Naive thymus-derived CD4-positive, alpha-beta T cell (primary cell): ENCODE measurements around the gene CDC14B. TPM values are rescaled to one million over a fixed set of nuclear protein-coding genes. Genes with fewer than 3 reads are reported as not detected.
A peak's percentile ranks its signal among the peaks of the same experiment; 100 is the strongest.

Experiments
- ATAC-seq: fragments of 150-1000 bp; cut with Tn5 transposase; 2 replicates; pipeline ENCODE4 v1.10.0; 2021; ENCODE audit warnings: mild to moderate bottlenecking, moderate library complexity
- CTCF ChIA-PET: fragments of 350-600 bp; sonication (Branson Sonifier 250); formaldehyde crosslinking; loops from one replicate; lab custom pipeline; 2021; ENCODE audit warnings: antibody characterized with exemption; lab: Charles Lee
- POLR2A ChIA-PET: fragments of 350-600 bp; sonication (Branson Sonifier 250); formaldehyde crosslinking; loops from one replicate; lab custom pipeline; 2021; ENCODE audit warnings: antibody characterized with exemption, inconsistent platforms; lab: Charles Lee
- DNase-seq, 9 donors: peaks; one replicate each; pipeline versions ENCODE4 v3.0.0 to v3.0.0-alpha.2; 2020 to 2022; ENCODE audit warnings: mixed read lengths in 1 of 9
- H3K27ac ChIP-seq: one replicate; pipeline ENCODE4 v1.7.0; 2013; ENCODE audit warnings: mild to moderate bottlenecking, low read depth, low read length, moderate library complexity
- H3K27me3 ChIP-seq, 2 donors: one replicate each; pipeline ENCODE4 v1.7.0; 2013; ENCODE audit warnings: low read length in 2 of 2, mild to moderate bottlenecking in 2 of 2, moderate library complexity in 2 of 2; ENCODE audit not compliant: control insufficient read depth in 2 of 2, insufficient read depth in 2 of 2
- H3K36me3 ChIP-seq, 3 experiments: 1 replicate in 2 of 3; 2 replicates in 1 of 3; pipeline ENCODE4 v1.7.0; 2013; ENCODE audit warnings: low read length in 3 of 3, mild to moderate bottlenecking in 3 of 3, moderate library complexity in 1 of 3; ENCODE audit not compliant: insufficient read depth in 3 of 3, control insufficient read depth in 2 of 3
- H3K4me1 ChIP-seq, 2 donors: one replicate each; pipeline ENCODE4 v1.7.0; 2013; ENCODE audit warnings: low read length in 2 of 2, mild to moderate bottlenecking in 2 of 2, moderate library complexity in 1 of 2; ENCODE audit not compliant: control insufficient read depth in 2 of 2, insufficient read depth in 2 of 2
- H3K4me3 ChIP-seq: 2 replicates; pipeline ENCODE4 v1.7.0; 2013; ENCODE audit warnings: mild to moderate bottlenecking, low read length
- H3K9me3 ChIP-seq, 3 experiments: 1 replicate in 2 of 3; 2 replicates in 1 of 3; pipeline ENCODE4 v1.7.0; 2013; ENCODE audit warnings: low read length in 3 of 3; ENCODE audit not compliant: control insufficient read depth in 2 of 3
- H3K27ac Mint-ChIP-seq, 9 donors: one replicate each; pipeline ENCODE4 v1.8.0; 2020 to 2022; ENCODE audit warnings: mixed read lengths in 9 of 9, mild to moderate bottlenecking in 8 of 9, moderate library complexity in 5 of 9, inconsistent platforms in 2 of 9
- H3K27me3 Mint-ChIP-seq, 5 donors: one replicate each; pipeline ENCODE4 v1.8.0; 2021 to 2022; ENCODE audit warnings: mixed read lengths in 5 of 5, mild to moderate bottlenecking in 1 of 5
- H3K36me3 Mint-ChIP-seq, 5 donors: one replicate each; pipeline ENCODE4 v1.8.0; 2020 to 2022; ENCODE audit warnings: mixed read lengths in 5 of 5, mild to moderate bottlenecking in 3 of 5, inconsistent platforms in 1 of 5
- H3K4me1 Mint-ChIP-seq, 7 donors: one replicate each; pipeline ENCODE4 v1.8.0; 2020 to 2022; ENCODE audit warnings: mixed read lengths in 7 of 7, mild to moderate bottlenecking in 3 of 7, inconsistent platforms in 1 of 7
- H3K4me3 Mint-ChIP-seq, 10 donors: one replicate each; pipeline ENCODE4 v1.8.0; 2020 to 2022; ENCODE audit warnings: mild to moderate bottlenecking in 10 of 10, mixed read lengths in 10 of 10, moderate library complexity in 6 of 10, inconsistent platforms in 2 of 10
- H3K9me3 Mint-ChIP-seq, 11 donors: one replicate each; pipeline ENCODE4 v1.8.0; 2020 to 2022; ENCODE audit warnings: mixed read lengths in 11 of 11, mild to moderate bottlenecking in 4 of 11, inconsistent platforms in 1 of 11, moderate library complexity in 1 of 11
- intact Hi-C, 2 donors: fragments of 100-400 bp; cut with micrococcal nuclease; formaldehyde crosslinking; loops; one replicate each; pipeline ENCODE4 v1.15.1; 2023
- polyA plus RNA-seq, 2 donors: library from polyadenylated mRNA; unstranded; fragments of 300-500 nt; fragmentation: Illumina TruSeq; gene quantifications; one replicate each; pipeline ENCODE4 v1.2.3, GENCODE V29; 2021
- total RNA-seq, 6 experiments: library from RNA in 5 of 6; stranded (reverse) in 5 of 6; gene quantifications; 1 replicate in 5 of 6; 2 replicates in 1 of 6; pipeline ENCODE4 v1.2.3 and lab custom pipeline; 2021 to 2026

Gene CDC14B
- total and polyA plus RNA-seq, 7 experiments from 2014 or later: 0.41 to 16.5 (median 9.4) TPM

GRCh38 chr9:96494215-96494800 is 125.3 kb downstream of the CDC14B start:
- H3K36me3 Mint-ChIP-seq: peaks cover 1 to 13% (median 9%) of the 10 kb centered on the region in 5 donors
- Histone ChIP-seq H3K4me1 (no peaks in the 10 kb centered on the region), H3K4me3 (no peak overlapping the region), H3K27ac (no peak overlapping the region), H3K27me3 (no peaks in the 10 kb centered on the region), H3K36me3 (peaks cover 5 to 27% (median 6%) of the 10 kb centered on the region in 3 experiments), H3K9me3 (no peaks in the 10 kb centered on the region)
- DNase-seq (no peak), ATAC-seq (no peak)
- no peaks in the 10 kb centered on the region for H3K27me3 Mint-ChIP-seq
- H3K4me1 Mint-ChIP-seq: peaks cover 0 to 13% (median 9%) of the 10 kb centered on the region in 7 donors
- ChIA-PET POLR2A (no interaction called here), CTCF (no interaction called here)
- H3K27ac Mint-ChIP-seq: peak overlapping the region in 2 of 9 donors; percentile 32 to 75
- no peak overlapping the region for H3K4me3 Mint-ChIP-seq
- no peaks in the 10 kb centered on the region for H3K9me3 Mint-ChIP-seq
- intact Hi-C loops: no loop called here

- Histone ChIP-seq H3K4me1 (no peaks in the 10 kb centered on the region), H3K4me3 (no peak overlapping the region), H3K27ac (no peak overlapping the region), H3K27me3 (no peaks in the 10 kb centered on the region), H3K9me3 (no peaks in the 10 kb centered on the region), H3K36me3 (peaks cover 5 to 33% (median 11%) of the 10 kb centered on the region in 3 experiments)
- peak overlapping the region in 2 of 9 donors; percentile 25 to 46 for H3K27ac Mint-ChIP-seq
- H3K27me3 Mint-ChIP-seq: no peaks in the 10 kb centered on the region
- CTCF ChIA-PET: no interaction called here
- no peak for ATAC-seq
- POLR2A ChIA-PET: no interaction called here
- intact Hi-C loops: no loop called here
- DNase-seq: no peak
- no peaks in the 10 kb centered on the region for H3K9me3 Mint-ChIP-seq
- H3K4me3 Mint-ChIP-seq: no peak overlapping the region
- peaks cover 1 to 14% (median 9%) of the 10 kb centered on the region in 5 donors for H3K36me3 Mint-ChIP-seq
- H3K4me1 Mint-ChIP-seq: peaks cover 0 to 13% (median 9%) of the 10 kb centered on the region in 7 donors
Measured at GRCh38 chr9:96493757-96494156, 125.9 kb downstream of the CDC14B start.

- no peak for DNase-seq
- POLR2A ChIA-PET: interaction anchor here (1.0 kb wide), 1 partner anchor 74 kb away, joined by 3 read pairs; no protein-coding TSS in a partner anchor
- Mint-ChIP-seq H3K36me3 (peaks cover 1 to 21% (median 11%) of the 10 kb centered on the region in 5 donors), H3K27me3 (no peaks in the 10 kb centered on the region), H3K27ac (peak overlapping the region in 1 of 9 donors; percentile 39), H3K4me3 (no peak overlapping the region), H3K4me1 (peaks cover 0 to 13% (median 9%) of the 10 kb centered on the region in 7 donors), H3K9me3 (no peaks in the 10 kb centered on the region)
- intact Hi-C loops: no loop called here
- Histone ChIP-seq H3K36me3 (peaks cover 9 to 40% (median 13%) of the 10 kb centered on the region in 3 experiments), H3K9me3 (no peaks in the 10 kb centered on the region), H3K4me3 (no peak overlapping the region), H3K27me3 (no peaks in the 10 kb centered on the region), H3K4me1 (no peaks in the 10 kb centered on the region), H3K27ac (no peak overlapping the region)
- CTCF ChIA-PET: interaction anchor here (0.7 kb wide), 1 partner anchor 74 kb away, joined by 3 read pairs; no protein-coding TSS in a partner anchor
- ATAC-seq: no peak
Measured at GRCh38 chr9:96492993-96493531, 126.6 kb downstream of the CDC14B start.

GRCh38 chr9:96491880-96492525 is 127.6 kb downstream of the CDC14B start:
- intact Hi-C loops: loop anchor here in 1 of 2 donors (2.0 kb wide), 1 partner anchor 75 kb away; no protein-coding TSS in a partner anchor

GRCh38 chr9:96491079-96491879 is 128.4 kb downstream of the CDC14B start:
- Mint-ChIP-seq H3K4me3 (peak overlapping the region in 3 of 10 donors; percentile 32 to 67 (median 59)), H3K27me3 (no peaks in the 10 kb centered on the region), H3K36me3 (peaks cover 3 to 25% (median 12%) of the 10 kb centered on the region in 5 donors), H3K4me1 (peaks cover 0 to 13% (median 9%) of the 10 kb centered on the region in 7 donors), H3K9me3 (no peaks in the 10 kb centered on the region), H3K27ac (peak overlapping the region in 8 of 9 donors; percentile 11 to 84 (median 67))
- Histone ChIP-seq H3K4me3 (no peak overlapping the region), H3K36me3 (peaks cover 13 to 53% (median 14%) of the 10 kb centered on the region in 3 experiments), H3K4me1 (no peaks in the 10 kb centered on the region), H3K9me3 (no peaks in the 10 kb centered on the region), H3K27ac (no peak overlapping the region), H3K27me3 (no peaks in the 10 kb centered on the region)
- DNase-seq (peak in 1 of 9 donors; percentile 24), ATAC-seq (peak; percentile 22)
- intact Hi-C loops: loop anchor here in 1 of 2 donors (2.0 kb wide), 1 partner anchor 76 kb away; no protein-coding TSS in a partner anchor
- ChIA-PET CTCF (interaction anchor here (1.1 kb wide), 1 partner anchor 22 kb away, joined by 3 read pairs; no protein-coding TSS in a partner anchor), POLR2A (no interaction called here)

More at GRCh38 chr9:96491880-96492525, 127.6 kb downstream of the CDC14B start:
- CTCF ChIA-PET: no interaction called here
- H3K27me3 Mint-ChIP-seq: no peaks in the 10 kb centered on the region
- no peaks in the 10 kb centered on the region for H3K4me1 ChIP-seq
- no peak for DNase-seq
- ATAC-seq: no peak
- peaks cover 13 to 46% (median 14%) of the 10 kb centered on the region in 3 experiments for H3K36me3 ChIP-seq
- no peaks in the 10 kb centered on the region for H3K9me3 Mint-ChIP-seq
- H3K27ac Mint-ChIP-seq: peak overlapping the region in 7 of 9 donors; percentile 11 to 84 (median 73)
- H3K27me3 ChIP-seq: no peaks in the 10 kb centered on the region
- H3K27ac ChIP-seq: no peak overlapping the region
- H3K36me3 Mint-ChIP-seq: peaks cover 3 to 25% (median 12%) of the 10 kb centered on the region in 5 donors
- peak overlapping the region in 3 of 10 donors; percentile 32 to 67 (median 59) for H3K4me3 Mint-ChIP-seq
- H3K4me3 ChIP-seq: no peak overlapping the region
- POLR2A ChIA-PET: interaction anchor here (1.0 kb wide), 1 partner anchor 75 kb away, joined by 3 read pairs; no protein-coding TSS in a partner anchor
- H3K9me3 ChIP-seq: no peaks in the 10 kb centered on the region
- H3K4me1 Mint-ChIP-seq: peaks cover 0 to 13% (median 9%) of the 10 kb centered on the region in 7 donors
